22Rv1 (cell line): Measurements from ENCODE around the gene DIRAS3.

Experiments
- H3K27ac ChIP-seq: fragments of 450-650 bp; 2 replicates; pipeline ENCODE4 v1.5.1; 2017
- ZFX ChIP-seq: fragments of 450-650 bp; IDR thresholded peaks from 2 replicates; pipeline ENCODE4 v1.6.1; 2017; ENCODE audit warnings: antibody characterized with exemption, borderline replicate concordance
- TF ChIP-seq, protein P1 (sequence below): fragments of 450-650 bp; IDR thresholded peaks from 2 replicates; pipeline ENCODE4 v1.5.1; 2017; ENCODE audit warnings: mild to moderate bottlenecking

DIRAS3 gene

DNA sequence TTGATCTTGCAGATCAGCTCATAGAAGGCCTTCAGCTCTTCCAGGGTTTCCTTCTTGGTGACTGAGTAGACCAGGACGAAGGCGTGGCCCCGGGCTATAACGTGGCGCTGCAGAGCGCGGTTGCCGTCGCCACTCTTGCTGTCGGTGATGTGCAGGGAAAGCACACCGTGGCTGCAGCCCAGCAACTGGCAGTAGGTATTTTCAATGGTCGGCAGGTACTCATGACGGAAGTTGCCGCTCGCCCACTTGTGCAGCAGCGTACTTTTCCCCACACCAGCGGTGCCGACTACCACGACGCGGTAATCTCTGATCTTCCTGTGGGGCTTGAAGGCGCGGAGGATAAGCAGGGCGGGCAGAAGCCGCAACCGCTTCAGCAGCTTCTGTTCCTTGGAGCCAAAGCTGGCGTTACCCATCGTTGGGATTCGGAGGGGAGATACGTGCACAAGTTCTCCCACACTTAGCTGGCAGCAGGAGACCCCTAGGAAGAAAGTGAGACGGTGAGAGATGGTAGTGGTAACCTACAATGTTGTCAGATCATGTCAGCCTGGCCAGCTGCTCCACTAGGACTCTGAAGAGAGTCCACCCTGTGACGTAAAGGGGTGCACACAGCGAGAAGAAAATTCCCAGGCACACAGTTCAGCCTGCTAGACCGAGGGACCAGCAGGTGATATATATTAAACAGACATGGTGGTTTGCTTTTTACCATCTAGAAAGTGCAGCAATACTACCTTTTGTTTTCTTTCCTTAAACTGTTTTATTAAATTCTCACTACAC is 3.4 kb downstream of the DIRAS3 start:
- H3K27ac ChIP-seq, result no peak overlapping the region
- TF ChIP-seq ZFX, result no peak
- TF ChIP-seq, protein P1, sequence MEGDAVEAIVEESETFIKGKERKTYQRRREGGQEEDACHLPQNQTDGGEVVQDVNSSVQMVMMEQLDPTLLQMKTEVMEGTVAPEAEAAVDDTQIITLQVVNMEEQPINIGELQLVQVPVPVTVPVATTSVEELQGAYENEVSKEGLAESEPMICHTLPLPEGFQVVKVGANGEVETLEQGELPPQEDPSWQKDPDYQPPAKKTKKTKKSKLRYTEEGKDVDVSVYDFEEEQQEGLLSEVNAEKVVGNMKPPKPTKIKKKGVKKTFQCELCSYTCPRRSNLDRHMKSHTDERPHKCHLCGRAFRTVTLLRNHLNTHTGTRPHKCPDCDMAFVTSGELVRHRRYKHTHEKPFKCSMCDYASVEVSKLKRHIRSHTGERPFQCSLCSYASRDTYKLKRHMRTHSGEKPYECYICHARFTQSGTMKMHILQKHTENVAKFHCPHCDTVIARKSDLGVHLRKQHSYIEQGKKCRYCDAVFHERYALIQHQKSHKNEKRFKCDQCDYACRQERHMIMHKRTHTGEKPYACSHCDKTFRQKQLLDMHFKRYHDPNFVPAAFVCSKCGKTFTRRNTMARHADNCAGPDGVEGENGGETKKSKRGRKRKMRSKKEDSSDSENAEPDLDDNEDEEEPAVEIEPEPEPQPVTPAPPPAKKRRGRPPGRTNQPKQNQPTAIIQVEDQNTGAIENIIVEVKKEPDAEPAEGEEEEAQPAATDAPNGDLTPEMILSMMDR, result no peak

DNA sequence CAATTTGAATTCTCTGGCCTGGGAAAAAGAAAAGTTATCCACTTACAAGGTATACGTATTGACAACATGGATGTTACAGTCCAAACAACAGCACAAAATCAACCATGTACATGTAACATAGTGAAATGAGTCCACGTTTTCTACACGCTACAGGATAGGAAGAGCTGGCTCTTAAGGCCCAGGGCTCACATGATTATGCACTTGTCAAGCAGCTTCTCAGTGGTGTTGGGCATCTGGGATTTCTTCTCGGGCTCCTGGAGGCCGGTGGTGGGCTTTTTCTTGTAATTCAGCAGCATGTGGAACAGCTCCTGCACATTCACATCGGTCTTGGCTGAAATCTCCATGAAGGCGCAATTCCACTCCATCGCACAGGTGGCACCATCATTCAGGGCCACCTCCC is 4.0 kb downstream of the DIRAS3 start:
- no peak overlapping the region for H3K27ac ChIP-seq
- TF ChIP-seq, protein P1, result no peak
- no peak for TF ChIP-seq ZFX

DNA sequence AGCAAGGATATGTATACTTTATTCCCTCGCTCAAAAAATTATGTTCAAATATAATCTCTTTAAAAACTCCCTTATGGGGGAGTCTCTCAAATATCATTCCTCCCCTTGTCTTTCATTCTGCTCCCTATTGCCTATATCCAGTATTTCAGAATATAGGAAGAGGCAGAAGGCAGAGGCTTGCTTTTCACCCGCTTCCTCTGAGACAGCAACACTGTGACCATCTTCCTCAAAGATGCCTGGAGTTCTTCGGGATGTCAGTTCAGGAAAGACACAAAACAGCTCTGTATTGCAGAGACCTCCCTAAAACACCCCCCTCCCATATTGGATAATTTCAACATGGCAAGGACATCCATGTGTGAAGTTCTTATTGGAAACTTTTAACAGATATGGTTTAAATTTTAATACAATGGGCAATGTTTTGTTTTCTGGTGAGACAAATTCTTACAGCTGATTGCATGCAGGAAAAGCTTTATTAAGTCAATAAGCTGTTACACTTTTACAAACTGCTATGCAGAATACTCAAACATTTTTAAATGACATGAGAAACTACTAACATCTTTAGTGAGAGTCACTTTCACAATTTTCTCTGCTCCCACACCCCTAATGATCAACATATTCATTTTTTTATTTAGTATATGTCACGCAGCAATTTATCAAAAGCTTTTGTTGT is 4.8 kb downstream of the DIRAS3 start:
- H3K27ac ChIP-seq, result no peak overlapping the region
- TF ChIP-seq ZFX, result no peak
- TF ChIP-seq, protein P1, result no peak

DNA sequence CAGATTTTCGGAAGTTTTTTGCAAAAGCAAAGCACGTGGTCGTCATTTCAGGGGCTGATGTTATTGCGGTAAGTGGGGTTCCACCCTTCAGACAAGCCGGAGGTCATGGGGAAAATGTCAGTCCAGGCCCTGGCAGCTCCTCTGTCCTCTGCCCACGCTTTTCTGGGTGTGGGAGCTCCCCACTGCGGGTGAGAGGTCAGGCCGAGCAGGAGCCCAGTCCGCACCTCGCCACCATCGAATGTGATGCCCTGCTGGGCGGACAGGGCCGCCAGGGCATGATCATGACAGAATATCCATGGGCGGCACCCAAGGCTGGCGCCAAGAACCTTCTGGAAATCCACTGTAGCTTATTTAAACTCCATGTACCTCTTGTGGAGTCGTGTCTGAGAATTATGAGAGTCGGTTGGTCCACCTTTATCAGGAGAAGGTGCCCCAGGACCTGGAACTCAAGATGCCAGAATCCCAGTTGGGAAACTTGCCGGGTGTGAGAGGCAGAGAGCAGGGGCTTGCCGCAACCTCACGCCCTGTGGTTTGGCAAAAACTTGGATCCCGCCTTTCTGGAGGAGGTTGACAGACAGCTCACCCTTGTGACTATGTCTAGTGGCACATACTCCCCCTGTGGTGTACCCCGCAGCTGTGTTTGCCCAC is 6.9 kb downstream of the DIRAS3 start:
- H3K27ac ChIP-seq, result no peak overlapping the region
- no peak for TF ChIP-seq ZFX
- TF ChIP-seq, protein P1, result no peak

DNA sequence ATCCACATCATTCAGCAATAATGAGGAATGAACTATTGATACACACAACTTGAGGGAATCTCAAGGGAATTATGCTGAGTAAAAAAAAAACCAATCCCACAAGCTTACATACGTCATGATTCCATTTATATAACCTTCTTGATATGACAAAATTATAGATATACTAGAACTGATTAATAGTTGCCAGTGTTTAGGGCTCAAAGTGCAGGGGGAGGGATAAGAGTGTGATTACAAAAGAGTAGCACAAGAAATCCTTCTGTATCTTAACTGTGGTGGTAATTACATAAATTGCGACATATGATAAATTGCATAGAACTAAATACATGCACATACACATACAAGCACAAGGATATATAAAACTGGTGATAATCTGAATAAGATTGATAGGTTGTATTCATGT is 13.5 kb downstream of the DIRAS3 start:
- H3K27ac ChIP-seq, result no peak overlapping the region
- no peak for TF ChIP-seq ZFX
- TF ChIP-seq, protein P1, result no peak

DNA sequence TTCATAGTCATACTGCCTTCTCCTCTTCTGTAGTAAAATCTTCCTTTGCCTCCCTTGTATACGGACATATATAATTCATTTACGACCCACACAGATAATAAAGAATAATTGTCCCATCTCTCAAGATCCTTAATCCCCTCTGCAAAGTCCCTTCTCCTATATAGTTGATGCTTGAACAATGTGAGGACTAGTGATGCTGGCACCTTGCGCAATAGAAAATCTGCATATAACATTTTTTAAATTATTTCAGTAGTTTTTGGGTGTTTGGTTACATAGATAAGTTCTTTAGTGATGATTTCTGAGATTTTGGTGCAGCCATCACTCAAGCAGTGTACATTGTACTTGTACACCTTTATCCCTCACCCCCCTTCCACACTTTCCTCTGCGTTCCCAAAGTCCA is 21.0 kb downstream of the DIRAS3 start:
- TF ChIP-seq, protein P1, result no peak
- no peak for TF ChIP-seq ZFX
- H3K27ac ChIP-seq, result no peak overlapping the region

DNA sequence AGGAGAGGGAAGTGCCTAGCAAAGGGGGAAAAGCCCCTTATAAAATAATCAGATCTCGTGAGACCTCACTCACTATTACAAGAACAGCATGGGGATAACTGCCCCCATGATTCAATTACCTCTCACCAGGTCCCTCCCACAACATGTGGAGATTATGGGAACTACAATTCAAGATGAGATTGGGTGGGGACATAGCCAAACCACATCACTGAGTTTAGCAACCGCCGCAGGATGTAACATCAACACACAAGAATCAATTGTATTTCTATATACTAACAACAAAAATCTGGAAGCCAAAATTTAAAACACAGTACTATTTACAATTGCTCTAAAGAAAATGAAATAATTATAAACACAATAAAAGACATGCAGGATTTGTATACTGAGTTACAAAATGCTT is 21.9 kb downstream of the DIRAS3 start:
- H3K27ac ChIP-seq, result no peak overlapping the region
- TF ChIP-seq, protein P1, result no peak
- no peak for TF ChIP-seq ZFX
